NCI-H345 treated with DMSO at 0.1 percent for 48 hours (cell line): ENCODE results near the gene MSL3B.
A peak's percentile ranks its signal among the peaks of the same experiment; 100 is the strongest.
"Not testable (repeated sequence)": the region's sequence is repeated elsewhere in the genome, so short reads cannot be mapped to it uniquely, and the experiment has no call there.

Experiments used
- DNase-seq: peaks from one replicate; lab custom pipeline; 2025; ENCODE audit not compliant: unreplicated experiment; lab: John Stamatoyannopoulos, UW

MSL3B gene

DNA sequence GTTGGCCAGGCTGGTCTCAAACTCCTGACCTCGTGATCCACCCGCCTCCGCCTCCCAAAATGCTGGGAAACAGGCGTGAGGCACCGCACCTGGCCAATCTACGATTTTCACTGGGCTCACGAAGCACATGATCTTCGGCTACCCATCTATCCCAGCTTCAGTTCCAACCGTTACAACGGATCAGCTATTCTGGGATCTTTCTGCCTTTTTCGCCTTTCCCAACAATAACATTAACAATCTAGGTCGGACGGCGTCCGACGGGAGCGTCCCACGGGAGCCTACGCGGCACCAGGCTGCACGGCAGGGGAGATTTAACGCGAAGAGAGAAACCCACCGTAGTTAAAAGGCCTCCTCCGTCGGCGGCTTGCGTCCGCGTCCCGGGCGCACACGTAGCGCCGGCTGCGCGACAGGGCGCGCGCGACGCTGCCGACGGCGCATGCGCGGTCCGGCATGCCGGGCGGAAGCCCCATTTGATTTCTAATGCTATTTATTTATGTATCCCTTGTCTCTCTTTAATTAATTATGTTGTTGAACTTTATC lies at the start of gene MSL3B:
Gene MSL3B, minus strand, starts transcription at position 394 of the 540 bp plus-strand sequence.
- DNase-seq = peak; percentile 66

DNA sequence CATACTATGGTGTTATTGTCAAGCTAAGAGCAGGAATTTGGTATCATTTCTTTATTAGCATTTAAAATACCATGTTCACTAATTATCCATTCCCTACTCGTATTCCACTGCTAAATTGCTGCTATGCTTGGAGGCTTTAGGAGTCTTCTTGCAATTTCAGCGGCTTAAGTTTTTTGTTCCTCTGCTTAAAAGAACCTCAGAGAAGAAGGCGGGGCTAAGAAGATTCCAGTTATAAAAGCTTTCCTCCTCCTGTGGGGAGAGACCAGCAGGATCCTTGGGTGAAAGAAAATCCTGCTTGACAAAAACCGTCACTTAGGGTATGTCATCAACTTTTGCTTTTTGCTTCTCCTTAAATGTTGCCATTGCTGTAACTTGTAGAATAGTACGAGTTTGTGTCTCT lies 48.9 kb upstream of the MSL3B start, which contains the start of gene TRPM8:
Gene TRPM8, plus strand, starts transcription at position 258 of the 400 bp plus-strand sequence. CDS start 9,165 bp downstream, outside the sequence.
- DNase-seq = no peak

DNA sequence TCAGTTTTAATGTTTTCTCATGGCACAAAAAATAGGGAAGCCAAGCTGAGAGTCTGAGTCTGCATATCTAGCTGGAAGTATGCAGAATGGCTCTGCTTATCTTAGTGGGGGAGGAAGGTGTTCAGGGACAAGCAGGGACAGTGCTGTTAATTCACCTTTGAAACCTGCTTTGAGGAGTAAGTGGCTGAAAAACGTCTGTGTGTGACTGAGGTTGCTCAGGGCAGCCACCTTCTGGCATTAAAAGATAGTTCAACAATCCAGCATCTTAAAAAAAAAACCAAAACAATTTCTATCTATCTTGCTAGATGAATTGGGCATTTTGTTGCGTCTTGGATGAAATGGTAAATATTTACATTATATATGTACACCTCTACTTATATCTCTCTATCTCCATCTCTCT lies 46.9 kb upstream of the MSL3B start:
- no peak for DNase-seq

DNA sequence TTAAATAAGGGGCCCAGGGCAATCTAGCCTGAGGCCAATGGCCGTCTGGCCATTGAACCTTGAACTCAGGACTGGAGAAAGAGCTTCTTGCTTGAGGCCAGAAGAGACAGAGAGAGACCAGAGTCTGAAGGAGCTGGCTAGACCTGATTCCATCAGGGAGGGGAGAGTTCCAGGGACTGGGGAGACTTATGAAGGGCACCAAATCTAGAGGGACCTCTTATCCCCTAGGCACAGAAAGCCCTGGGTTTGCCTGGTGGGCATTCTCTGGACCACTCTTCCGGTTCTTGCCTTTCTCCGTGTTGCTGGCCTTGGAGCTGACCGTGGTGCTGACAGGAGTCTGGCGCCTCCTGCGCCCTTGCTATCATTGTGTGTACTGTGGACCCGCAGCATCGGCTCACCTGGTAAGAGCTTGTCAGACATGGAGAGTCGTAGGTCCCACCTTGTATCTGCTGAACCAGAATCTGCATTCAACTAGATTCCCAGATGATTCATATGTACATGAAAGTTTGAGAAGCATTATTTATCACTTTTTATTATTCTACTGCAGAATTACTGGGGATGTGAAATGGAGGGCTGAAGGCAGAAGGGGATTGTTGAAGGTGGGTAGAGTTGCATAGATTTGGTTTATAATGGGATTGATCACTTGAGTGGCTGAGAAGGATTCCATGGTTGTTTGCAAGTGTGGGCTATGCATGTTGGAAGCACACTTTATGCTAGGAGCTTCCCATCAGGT lies 44.7 kb upstream of the MSL3B start:
- DNase-seq = no peak

DNA sequence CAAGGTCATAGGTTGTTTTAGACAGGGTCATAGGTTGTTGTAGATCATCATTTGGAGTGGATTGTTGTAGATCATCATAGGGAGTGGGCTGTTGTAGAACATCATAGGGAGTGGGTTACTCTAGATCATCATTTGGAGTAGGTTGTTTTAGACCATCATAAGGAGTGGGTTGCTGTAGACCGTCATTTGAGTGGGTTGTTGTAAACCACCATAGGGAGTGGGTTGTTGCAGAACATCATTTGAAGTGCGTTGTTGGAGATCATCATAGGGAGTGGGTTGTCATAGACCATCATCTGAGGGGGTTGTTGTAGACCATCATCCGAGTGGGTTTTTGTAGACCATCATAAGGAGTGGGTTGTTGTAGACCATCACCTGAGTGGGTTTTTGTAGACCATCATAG lies 39.4 kb upstream of the MSL3B start:
- no peak for DNase-seq

DNA sequence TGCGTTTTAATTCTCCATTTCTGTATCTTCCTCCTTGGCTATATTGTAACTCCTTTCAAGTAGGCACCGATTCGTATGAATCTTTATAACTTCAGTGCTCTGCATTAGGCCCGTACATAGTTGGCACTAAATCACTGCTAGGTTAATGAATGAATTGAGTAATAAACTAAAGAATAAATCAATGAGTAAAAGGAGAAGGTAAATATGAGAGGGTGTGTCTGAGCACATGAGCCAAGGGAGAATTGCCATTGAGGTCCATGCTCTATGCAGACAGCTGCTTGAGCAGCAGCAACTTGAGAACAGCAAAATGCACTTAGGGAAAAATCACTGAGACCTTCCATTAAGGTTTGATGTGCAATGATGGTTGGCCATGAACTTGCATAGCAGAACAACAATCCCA lies 37.8 kb upstream of the MSL3B start:
- no peak for DNase-seq

DNA sequence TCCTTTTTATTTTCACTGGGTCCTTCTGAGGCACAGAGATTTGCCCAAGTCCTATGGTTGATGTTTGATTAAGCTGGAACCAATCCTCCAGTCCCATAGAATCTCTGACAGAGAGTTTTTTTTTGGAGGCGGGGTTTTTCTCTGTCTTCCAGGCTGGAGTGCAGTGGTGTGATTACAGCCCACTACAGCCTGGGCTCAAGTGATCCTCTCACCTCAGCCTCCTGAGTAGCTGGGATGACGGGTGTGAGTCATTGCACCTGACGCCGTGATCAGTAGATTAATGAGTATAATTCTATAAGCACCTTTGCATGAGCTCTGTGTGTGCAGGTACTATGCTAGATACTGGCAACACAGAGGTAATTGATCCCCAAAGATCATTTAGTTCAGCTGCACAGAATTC lies 33.7 kb upstream of the MSL3B start:
- no peak for DNase-seq

DNA sequence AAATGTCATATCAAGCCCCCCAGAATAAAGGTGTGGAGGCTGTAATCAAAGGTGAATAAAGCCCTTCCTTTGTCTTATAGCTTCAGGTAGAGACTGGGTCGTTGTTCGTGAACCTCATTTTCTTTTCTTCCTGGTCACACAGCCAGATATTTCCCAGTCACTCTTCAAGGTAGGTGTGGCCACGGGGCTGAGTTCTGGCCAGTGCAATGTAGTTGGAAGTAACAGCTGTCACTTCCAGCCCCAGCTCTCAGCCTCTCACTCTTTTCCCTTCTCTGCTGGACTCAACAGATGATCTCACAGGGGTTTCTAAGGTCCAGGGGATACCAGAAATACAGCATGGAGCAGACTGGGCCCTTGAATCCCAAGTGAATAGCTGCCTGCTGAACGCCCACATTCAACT lies 33.2 kb upstream of the MSL3B start:
- no peak for DNase-seq

DNA sequence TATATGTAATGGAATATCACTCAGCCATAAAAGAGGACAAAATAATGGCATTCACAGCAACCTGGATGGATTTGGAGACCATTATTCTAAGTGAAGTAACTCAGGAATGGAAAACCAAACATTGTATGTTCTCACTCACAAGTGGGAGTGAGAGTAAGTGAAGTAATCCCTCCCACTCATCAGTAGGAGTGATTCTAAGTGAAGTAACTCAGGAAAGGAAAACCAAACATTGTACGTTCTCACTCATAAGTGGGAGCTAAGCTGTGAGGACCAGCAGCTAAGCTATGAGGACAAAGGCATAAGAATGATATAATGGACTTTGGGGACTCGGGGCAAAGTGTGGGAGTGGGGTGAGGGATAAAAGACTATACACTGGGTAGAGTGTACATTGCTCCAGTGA lies 28.1 kb upstream of the MSL3B start:
- not testable (repeated sequence) for DNase-seq

DNA sequence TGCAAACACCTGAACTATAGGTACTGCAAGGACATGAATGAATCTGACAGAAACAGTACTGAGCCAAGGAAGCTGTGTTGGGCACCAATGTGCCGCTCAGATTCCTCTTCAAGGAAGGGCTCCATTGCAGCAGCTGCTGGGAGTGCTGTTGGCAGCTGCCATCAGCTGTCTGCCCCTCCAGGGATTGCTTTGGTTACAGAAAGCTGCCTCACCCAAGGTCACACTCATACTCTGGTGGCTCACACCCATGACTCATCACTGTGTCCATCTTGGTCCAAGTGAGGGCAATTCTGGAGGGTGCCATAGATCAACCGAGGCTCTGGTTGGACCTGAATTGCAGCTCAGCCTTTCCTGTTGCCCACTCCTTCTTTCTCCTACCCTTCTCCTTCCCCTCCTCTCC lies 24.6 kb upstream of the MSL3B start:
- no peak for DNase-seq

DNA sequence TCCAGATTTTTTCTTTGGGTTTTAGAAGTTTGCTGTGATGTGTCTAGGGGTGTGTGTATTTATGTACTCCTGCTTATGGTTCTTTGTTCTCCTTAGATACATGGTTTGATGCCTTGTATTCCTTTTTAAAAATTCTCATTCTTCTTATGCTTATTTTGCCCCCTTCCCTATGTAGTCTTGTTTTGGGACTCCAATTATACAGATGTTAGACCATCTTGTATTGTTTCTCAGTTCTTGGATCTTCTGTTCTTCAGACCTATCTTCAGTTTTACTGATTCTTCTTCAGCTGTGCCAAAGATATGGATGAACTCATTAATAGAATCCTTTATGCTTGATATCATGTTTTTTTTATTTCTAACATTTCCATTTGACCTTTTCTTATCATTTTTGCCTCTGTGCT lies 14.2 kb upstream of the MSL3B start:
- DNase-seq = no peak

DNA sequence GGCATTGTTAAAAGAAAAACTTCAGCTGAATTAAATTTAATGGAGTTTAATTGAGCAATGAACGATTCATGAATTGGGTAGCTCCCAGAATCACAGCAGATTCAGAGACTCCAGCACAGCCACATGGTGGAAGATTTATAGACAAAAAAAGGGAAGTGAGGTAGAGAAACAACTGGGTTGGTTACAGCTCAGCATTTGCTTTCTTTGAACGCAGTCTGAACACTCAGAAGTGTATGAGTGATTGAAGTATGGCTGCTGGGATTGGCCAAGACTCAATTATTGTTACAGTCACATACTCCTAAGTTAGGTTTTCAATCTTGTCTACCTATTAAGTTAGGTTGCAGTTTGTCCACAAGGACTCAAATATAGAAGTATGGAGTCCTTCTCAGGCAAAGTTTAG lies 3.9 kb upstream of the MSL3B start:
- not testable (repeated sequence) for DNase-seq

DNA sequence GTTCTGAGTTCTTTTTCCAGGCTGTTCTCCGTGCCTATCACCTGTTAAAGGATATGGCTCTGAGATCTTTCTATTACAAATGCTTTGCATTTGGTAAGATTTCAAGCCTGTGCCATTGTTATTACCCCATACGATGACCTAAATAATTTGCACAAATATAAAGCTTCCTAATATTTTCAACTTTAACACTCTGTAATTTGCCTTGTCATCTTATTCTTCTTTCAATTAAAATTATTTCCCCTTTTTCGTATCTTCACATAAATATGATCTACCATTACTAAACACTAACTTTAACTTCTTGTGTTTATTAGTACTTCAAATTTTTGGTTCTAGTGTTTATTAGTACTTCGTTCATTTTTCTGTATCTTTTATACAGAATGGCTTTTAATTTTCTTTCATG lies 3.2 kb upstream of the MSL3B start:
- no peak for DNase-seq

DNA sequence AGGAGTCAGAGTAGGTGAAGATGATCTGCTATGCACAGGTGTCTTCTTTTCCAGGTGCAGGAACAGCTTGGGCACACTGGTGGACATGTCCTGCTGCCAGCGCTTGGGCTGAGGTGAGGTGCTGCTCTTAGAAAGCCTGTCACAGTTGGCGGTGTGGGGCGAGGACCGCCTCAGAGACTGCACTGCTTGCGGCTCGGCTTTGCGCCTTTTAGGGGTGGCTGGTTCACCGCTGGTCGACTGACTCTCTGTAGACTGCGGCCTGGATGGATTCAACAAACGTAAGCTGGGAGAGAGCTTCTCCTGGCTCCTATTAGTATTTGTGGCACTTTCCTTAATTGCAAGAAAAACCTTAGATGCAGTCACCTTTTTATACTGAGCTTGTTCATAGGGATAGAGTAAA lies 1.7 kb downstream of the MSL3B start:
- DNase-seq = no peak

DNA sequence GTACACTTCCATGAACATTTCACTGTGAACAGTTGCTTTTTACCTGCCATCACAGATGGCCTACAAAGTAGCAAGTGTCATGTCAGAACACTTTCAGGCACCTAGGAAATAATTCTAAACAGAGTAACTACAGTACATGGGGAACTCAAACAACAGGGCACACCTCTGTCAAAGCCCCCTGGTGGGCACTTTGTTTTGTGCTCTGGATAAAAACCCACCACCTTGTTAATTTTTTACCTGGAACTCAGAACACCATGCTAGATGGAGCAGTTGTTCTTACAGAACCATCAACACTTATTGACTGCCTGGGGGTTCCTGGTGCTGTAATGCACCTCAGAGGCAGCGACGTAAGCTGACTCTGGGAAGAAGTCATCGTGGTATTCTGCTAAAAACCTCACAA lies 2.3 kb downstream of the MSL3B start:
- DNase-seq = no peak

DNA sequence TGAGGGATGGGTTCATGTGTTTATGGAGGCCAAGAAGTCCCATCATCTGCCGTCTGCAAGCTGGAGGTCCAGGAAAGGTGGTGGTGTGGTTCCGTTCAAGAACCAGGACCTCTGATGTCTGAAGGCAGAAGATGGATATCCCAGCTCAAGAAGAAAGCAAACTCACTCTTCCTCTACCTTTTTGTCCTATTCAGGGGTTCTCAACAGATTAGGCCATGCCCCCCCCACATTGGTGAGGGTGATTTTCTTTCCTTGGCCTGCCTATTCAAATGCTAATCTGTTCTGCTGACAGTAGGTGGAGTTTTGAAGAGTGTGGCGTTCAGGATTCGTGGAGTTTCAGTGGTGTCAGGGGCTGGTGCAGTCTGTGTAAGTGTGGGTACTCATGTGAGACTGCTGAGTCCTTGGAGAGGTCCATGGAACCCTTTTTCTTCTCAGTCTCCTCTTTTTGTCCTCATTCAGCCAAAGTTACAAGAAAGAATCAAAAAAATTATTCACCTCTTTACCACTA lies 5.9 kb downstream of the MSL3B start:
- no peak for DNase-seq

DNA sequence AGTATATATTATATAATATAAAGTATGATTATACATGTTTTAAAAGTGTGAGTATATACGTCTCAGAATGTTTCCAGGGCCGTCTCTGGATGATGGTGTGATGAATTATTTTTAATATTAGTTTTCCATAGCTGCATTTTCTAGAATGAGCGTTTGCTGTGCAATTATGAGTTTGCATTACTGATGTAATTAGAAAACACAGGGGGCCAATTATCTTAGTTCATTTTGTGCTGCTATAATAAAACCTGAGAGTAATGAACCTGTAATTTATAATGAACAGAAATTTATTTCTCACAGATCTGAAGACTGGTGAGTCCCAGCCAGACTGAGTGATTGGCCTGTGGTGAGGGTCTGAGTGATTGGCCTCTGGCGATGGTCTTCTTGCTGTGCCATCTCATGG lies 9.9 kb downstream of the MSL3B start:
- no peak for DNase-seq

DNA sequence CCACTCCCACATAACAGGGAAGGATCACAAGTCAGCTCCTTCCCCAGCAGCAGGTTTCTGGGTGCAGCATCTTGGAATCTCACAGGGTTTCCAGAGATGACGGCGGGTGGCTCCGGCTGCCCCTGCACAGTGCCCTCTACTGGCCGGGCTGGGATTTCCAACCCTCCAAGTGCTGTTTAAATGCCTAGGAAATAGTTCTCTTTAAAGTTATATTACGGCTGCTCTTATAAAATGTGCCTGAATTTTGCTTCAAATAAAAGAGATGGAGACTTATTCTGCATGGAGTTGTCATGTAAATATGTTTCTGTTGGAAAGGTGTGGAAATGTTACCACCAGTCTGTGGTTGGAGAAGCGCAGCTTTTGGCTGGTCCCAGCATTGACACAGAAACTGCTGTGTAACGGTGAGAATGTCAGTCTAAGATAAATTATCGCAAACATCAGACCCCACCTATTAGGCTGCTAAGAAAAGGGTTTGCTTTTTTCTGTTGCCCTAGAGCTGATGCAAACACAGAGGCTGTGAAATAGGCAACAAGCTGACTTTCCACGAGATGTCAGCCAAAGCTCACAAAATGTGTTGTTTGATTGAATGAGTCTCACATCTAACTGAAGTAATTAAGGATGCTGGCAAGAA lies 10.6 kb downstream of the MSL3B start:
- no peak for DNase-seq

DNA sequence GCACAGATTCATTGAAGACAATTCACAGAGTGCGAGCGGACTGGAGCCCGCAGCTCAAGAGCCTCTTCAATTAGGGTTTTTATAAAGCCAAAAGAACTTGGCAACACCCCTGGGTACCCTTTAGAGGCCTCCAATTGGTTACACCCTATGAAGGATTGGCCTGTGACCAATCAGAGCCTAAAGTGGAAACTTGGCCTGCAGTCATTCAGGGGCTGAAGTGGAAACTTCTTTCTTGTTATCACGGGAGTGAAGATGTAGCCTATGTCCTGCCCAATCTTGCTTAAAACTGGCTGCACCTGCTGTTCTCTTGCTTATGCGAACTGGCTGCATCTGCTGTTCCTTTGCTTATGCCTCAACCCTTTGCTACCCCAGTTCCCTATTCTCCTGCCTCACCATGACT lies 12.0 kb downstream of the MSL3B start:
- DNase-seq = no peak

DNA sequence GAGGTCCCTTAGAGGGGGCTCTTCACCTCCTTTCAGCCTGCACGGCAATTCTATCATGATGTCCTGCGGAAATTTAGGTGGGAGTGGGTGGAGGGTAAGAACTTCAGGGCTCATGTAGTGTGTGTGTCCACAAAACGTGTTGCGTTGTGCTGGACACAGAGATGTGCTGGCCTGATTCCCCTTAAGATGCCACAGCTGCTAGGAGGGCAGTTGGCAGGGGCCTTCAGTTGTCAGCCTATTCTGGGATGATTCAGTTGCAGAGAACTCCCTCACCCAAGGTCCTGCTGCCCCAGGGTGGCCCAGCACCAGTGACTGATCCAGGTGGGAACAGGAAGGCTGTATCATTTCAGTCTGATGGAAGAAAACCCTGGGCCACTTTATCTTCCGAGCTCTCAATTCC lies 12.8 kb downstream of the MSL3B start:
- no peak for DNase-seq

DNA sequence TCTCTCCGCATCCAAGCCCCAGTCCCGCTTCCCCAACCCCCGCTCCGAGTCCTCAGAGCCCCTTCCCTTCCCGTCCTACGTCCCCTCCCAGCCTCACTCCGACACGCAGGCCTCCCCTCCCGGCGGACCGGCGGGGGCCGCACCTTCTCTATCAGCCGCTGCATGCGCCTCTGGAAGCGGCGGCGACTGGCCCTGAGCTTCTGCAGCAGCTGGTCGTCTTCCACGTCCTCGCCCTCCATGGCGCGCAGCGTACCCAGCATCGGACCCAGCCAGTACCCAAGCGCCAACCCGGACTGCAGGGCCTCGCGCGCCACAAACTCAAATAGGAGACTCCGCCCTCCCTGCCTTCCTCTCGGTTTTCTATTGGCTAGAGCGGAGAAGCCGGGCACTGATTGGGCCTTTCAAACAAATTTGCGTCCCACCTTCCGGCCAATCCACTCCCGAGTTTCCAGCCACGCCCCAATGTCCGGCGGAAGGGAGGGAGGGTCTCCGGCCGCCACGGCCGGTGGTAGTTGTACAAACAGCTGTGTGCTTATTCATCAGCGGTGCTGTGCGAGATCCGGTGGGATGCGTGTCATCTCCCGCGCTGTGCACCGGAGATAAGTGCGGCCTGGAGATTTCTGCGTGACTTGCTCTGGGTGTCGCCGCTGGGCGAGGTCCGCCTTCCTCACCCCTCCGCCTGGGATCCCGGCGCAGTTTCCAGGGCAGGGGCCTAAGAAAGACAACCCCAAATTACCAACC lies 13.8 kb downstream of the MSL3B start, which contains the start of gene HJURP:
Gene HJURP, minus strand, starts transcription at position 295 of the 741 bp plus-strand sequence. Its CDS starts 35 bp downstream, at position 260.
- peak; percentile 94 for DNase-seq

DNA sequence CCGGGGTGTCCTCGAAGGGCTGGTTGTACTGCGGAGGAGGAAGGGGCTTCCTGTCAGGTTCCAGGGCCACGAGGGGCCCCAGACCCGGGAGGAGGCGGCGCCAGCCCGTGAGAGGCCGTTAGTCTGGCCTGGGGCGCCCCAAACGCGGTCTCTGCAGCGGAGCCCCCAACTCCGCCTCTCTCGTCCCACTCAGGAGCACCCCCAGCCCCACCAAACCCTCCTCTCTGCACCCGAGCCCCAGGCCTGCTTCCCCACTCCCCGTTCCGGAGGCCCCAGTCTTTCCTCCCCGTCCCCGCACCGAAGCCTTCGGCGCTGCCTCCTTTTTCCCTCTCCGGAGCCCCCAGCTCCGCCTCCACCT lies 14.3 kb downstream of the MSL3B start:
- no peak for DNase-seq
